Activated T-helper 1 cell treated with anti-CD3 and anti-CD28 coated beads, Interleukin-2, amount 50 U/mL, for 16 hours (primary cell): ENCODE results near the gene INHBB.
"Not testable (repeated sequence)": the region's sequence is repeated elsewhere in the genome, so short reads cannot be mapped to it uniquely, and the experiment has no call there.

Source experiments
- DNase-seq, 2 donors: peaks; one replicate each; pipeline ENCODE4 v3.0.0-alpha.2; 2020; ENCODE audit warnings: low read depth in 1 of 2, low spot score in 1 of 2

The INHBB gene

GRCh38 chr2:120316071-120316470 is 29.9 kb upstream of the INHBB start:
- DNase-seq: no peak

- DNase-seq: no peak
Measured at GRCh38 chr2:120316528-120317179, 29.3 kb upstream of the INHBB start.

GRCh38 chr2:120317180-120317533 is 28.8 kb upstream of the INHBB start:
- no peak for DNase-seq

GRCh38 chr2:120317916-120318315 is 28.0 kb upstream of the INHBB start:
- DNase-seq: no peak

GRCh38 chr2:120318626-120319025 is 27.3 kb upstream of the INHBB start:
- DNase-seq: no peak

- no peak for DNase-seq
Measured at GRCh38 chr2:120319123-120319522, 26.8 kb upstream of the INHBB start.

- no peak for DNase-seq
Measured at GRCh38 chr2:120319686-120320317, 26.1 kb upstream of the INHBB start.

- DNase-seq: no peak
Measured at GRCh38 chr2:120320318-120320851, 25.6 kb upstream of the INHBB start.

GRCh38 chr2:120320887-120321556 is 24.9 kb upstream of the INHBB start:
- not testable (repeated sequence) for DNase-seq

GRCh38 chr2:120321721-120322284 is 24.1 kb upstream of the INHBB start:
- no peak for DNase-seq

- no peak for DNase-seq
Measured at GRCh38 chr2:120322329-120322728, 23.6 kb upstream of the INHBB start.

GRCh38 chr2:120323214-120323613 is 22.7 kb upstream of the INHBB start:
- DNase-seq: no peak

GRCh38 chr2:120323807-120324399 is 22.0 kb upstream of the INHBB start:
- no peak for DNase-seq

- no peak for DNase-seq
Measured at GRCh38 chr2:120324933-120325332, 21.0 kb upstream of the INHBB start.

GRCh38 chr2:120326066-120326465 is 19.9 kb upstream of the INHBB start:
- DNase-seq: no peak

GRCh38 chr2:120330946-120331822 is 14.8 kb upstream of the INHBB start:
- no peak for DNase-seq

- DNase-seq: no peak
Measured at GRCh38 chr2:120331903-120332302, 14.0 kb upstream of the INHBB start.

GRCh38 chr2:120332384-120332783 is 13.6 kb upstream of the INHBB start:
- no peak for DNase-seq

GRCh38 chr2:120334068-120334467 is 11.9 kb upstream of the INHBB start:
- no peak for DNase-seq

- DNase-seq: no peak
Measured at GRCh38 chr2:120336749-120337148, 9.2 kb upstream of the INHBB start.

- DNase-seq: no peak
Measured at GRCh38 chr2:120338015-120338414, 7.9 kb upstream of the INHBB start.
